Prostate gland (tissue), 2 donors: ENCODE results near the gene SLCO6A1. TPM values are rescaled to one million over a fixed set of nuclear protein-coding genes. Genes with fewer than 3 reads are reported as not detected.

Experiments used
- DNase-seq: peaks from one replicate; pipeline ENCODE4 v3.0.0-alpha.2; 2019; ENCODE audit warnings: low spot score
- H3K27ac ChIP-seq, 2 donors: fragments of 200-600 bp; sonication (generic); 2 replicates each; pipeline ENCODE4 v1.5.1; 2017 to 2019
- H3K27me3 ChIP-seq: fragments of 200-600 bp; sonication (generic); replicated peaks from 2 replicates; pipeline ENCODE4 v1.5.1; 2019; ENCODE audit not compliant: insufficient read depth
- H3K36me3 ChIP-seq, 2 donors: fragments of 200-600 bp; sonication (generic); 1 replicate in 1 of 2; 2 replicates in 1 of 2; pipeline versions ENCODE4 v1.5.1 to v1.8.1; 2017 to 2019
- H3K4me1 ChIP-seq: fragments of 200-600 bp; sonication (generic); replicated peaks from 2 replicates; pipeline ENCODE4 v1.5.1; 2019
- H3K4me3 ChIP-seq, 2 donors: fragments of 200-600 bp; sonication (generic); 2 replicates each; pipeline ENCODE4 v1.5.1; 2017 to 2019
- H3K9me3 ChIP-seq: fragments of 200-600 bp; sonication (generic); 2 replicates; pipeline ENCODE4 v1.5.1; 2017
- POLR2A ChIP-seq: fragments of 450-650 bp; IDR thresholded peaks from one replicate; pipeline ENCODE4 v1.6.1; 2016; ENCODE audit warnings: antibody characterized with exemption, mild to moderate bottlenecking
- POLR2AphosphoS5 ChIP-seq: sonication (generic); formaldehyde crosslinking; IDR thresholded peaks from one replicate; pipeline ENCODE4 v1.6.1; 2017; ENCODE audit warnings: antibody characterized with exemption
- WGBS: methylation state at CpG from one replicate; pipeline ENCODE4 v1.1.5; 2018; 5-methylcytosine and 5-hydroxymethylcytosine counted together
- intact Hi-C: fragments of 100-400 bp; cut with DNase I; formaldehyde crosslinking; loops from one replicate; pipeline ENCODE4 v1.14.2; 2022
- total RNA-seq, 2 donors: library from RNA; depleted of rRNA; stranded (reverse); fragments of >200 nt; gene quantifications; one replicate each; pipeline ENCODE4 v1.1.0, GENCODE V29; 2016
- TF ChIP-seq, protein P1 (sequence below), 4 experiments: fragments of 200-600 bp in 2 of 4; fragments of 450-650 bp in 2 of 4; sonication (generic) in 2 of 4; IDR thresholded peaks; 1 replicate in 3 of 4; 2 replicates in 1 of 4; pipeline ENCODE4 v1.5.1; 2016 to 2019; ENCODE audit warnings: antibody characterized with exemption in 4 of 4, mild to moderate bottlenecking in 2 of 4, moderate library complexity in 2 of 4

Gene SLCO6A1
- total RNA-seq, 2 donors from 2014 or later = 1.7 TPM; not detected in 1

- no peaks in the 10 kb centered on the region for H3K4me1 ChIP-seq
- no peak for DNase-seq
- intact Hi-C loops = no loop called here
- no peaks in the 10 kb centered on the region for H3K36me3 ChIP-seq
- no peaks in the 10 kb centered on the region for H3K27me3 ChIP-seq
- no peak overlapping the region for H3K4me3 ChIP-seq
- no peaks in the 10 kb centered on the region for H3K9me3 ChIP-seq
- no peak for TF ChIP-seq POLR2AphosphoS5
- TF ChIP-seq, protein P1, sequence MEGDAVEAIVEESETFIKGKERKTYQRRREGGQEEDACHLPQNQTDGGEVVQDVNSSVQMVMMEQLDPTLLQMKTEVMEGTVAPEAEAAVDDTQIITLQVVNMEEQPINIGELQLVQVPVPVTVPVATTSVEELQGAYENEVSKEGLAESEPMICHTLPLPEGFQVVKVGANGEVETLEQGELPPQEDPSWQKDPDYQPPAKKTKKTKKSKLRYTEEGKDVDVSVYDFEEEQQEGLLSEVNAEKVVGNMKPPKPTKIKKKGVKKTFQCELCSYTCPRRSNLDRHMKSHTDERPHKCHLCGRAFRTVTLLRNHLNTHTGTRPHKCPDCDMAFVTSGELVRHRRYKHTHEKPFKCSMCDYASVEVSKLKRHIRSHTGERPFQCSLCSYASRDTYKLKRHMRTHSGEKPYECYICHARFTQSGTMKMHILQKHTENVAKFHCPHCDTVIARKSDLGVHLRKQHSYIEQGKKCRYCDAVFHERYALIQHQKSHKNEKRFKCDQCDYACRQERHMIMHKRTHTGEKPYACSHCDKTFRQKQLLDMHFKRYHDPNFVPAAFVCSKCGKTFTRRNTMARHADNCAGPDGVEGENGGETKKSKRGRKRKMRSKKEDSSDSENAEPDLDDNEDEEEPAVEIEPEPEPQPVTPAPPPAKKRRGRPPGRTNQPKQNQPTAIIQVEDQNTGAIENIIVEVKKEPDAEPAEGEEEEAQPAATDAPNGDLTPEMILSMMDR (IDR thresholded peaks at IDR 0.05) = no peak
- no peak for TF ChIP-seq POLR2A
- H3K27ac ChIP-seq = no peak overlapping the region
Observed at GRCh38 chr5:102380174-102380573, 118.6 kb downstream of the SLCO6A1 start.

- Histone ChIP-seq H3K27ac (no peak overlapping the region), H3K4me1 (no peaks in the 10 kb centered on the region), H3K36me3 (no peaks in the 10 kb centered on the region), H3K9me3 (no peaks in the 10 kb centered on the region), H3K4me3 (no peak overlapping the region), H3K27me3 (no peaks in the 10 kb centered on the region)
- TF ChIP-seq POLR2A = no peak
- no peak for TF ChIP-seq POLR2AphosphoS5
- TF ChIP-seq, protein P1 (IDR thresholded peaks at IDR 0.05) = no peak
- WGBS = 35% methylated on average over 2 of the region's 2 CpGs
- DNase-seq = no peak
- intact Hi-C loops = no loop called here
Observed at GRCh38 chr5:102375876-102376275, 122.9 kb downstream of the SLCO6A1 start.

GRCh38 chr5:102375272-102375671, 123.5 kb downstream of the SLCO6A1 start:
- Histone ChIP-seq H3K36me3 (no peaks in the 10 kb centered on the region), H3K4me1 (no peaks in the 10 kb centered on the region), H3K27ac (no peak overlapping the region), H3K27me3 (no peaks in the 10 kb centered on the region), H3K4me3 (no peak overlapping the region), H3K9me3 (no peaks in the 10 kb centered on the region)
- no peak for TF ChIP-seq POLR2AphosphoS5
- no peak for TF ChIP-seq POLR2A
- TF ChIP-seq, protein P1 (IDR thresholded peaks at IDR 0.05) = no peak
- no peak for DNase-seq
- WGBS = 69% methylated on average over 1 of the region's 1 CpG
- intact Hi-C loops = no loop called here

GRCh38 chr5:102368392-102368791, 130.4 kb downstream of the SLCO6A1 start:
- no peaks in the 10 kb centered on the region for H3K36me3 ChIP-seq
- intact Hi-C loops = no loop called here
- TF ChIP-seq POLR2AphosphoS5 (no peak), POLR2A (no peak)
- TF ChIP-seq, protein P1 (IDR thresholded peaks at IDR 0.05) = no peak

GRCh38 chr5:102341681-102342288, 157.0 kb downstream of the SLCO6A1 start:
- Histone ChIP-seq H3K4me3 (no peak overlapping the region), H3K27me3 (no peaks in the 10 kb centered on the region), H3K27ac (no peak overlapping the region), H3K4me1 (no peaks in the 10 kb centered on the region), H3K36me3 (no peaks in the 10 kb centered on the region), H3K9me3 (no peaks in the 10 kb centered on the region)
- TF ChIP-seq, protein P1 (IDR thresholded peaks at IDR 0.05) = no peak
- TF ChIP-seq POLR2AphosphoS5 (no peak), POLR2A (no peak)
- WGBS = 28% methylated on average over 2 of the region's 2 CpGs
- intact Hi-C loops = no loop called here
- no peak for DNase-seq

More at GRCh38 chr5:102368392-102368791, 130.4 kb downstream of the SLCO6A1 start:
- H3K4me3 ChIP-seq = no peak overlapping the region
- DNase-seq = no peak
- H3K4me1 ChIP-seq = no peaks in the 10 kb centered on the region
- no peaks in the 10 kb centered on the region for H3K27me3 ChIP-seq
- H3K9me3 ChIP-seq = no peaks in the 10 kb centered on the region
- no peak overlapping the region for H3K27ac ChIP-seq
